Keratinocyte (primary cell): ENCODE results near the gene WDR89. TPM values are rescaled to one million over a fixed set of nuclear protein-coding genes. Genes with fewer than 3 reads are reported as not detected.

ENCODE experiments used
- DNase-seq: peaks from one replicate; pipeline ENCODE4 v3.0.0-alpha.2; 2011; ENCODE audit warnings: low read depth, missing footprints, low spot score
- FAIRE-seq: peaks from 2 replicates; lab custom pipeline; 2011; peaks lifted over from hg19 to GRCh38; lab: Jason Lieb, UNC
- H2AFZ ChIP-seq: 2 replicates; pipeline ENCODE4 v1.6.0; 2012; ENCODE audit warnings: low read length, control low read depth, inconsistent platforms; ENCODE audit not compliant: control insufficient read depth
- H3K27ac ChIP-seq: 2 replicates; pipeline ENCODE4 v1.5.1; 2011; ENCODE audit warnings: low read length; ENCODE audit not compliant: control insufficient read depth, insufficient read depth
- H3K27me3 ChIP-seq: 3 replicates; pipeline ENCODE4 v1.6.0; 2011; ENCODE audit warnings: low read length; ENCODE audit not compliant: control insufficient read depth, insufficient read depth; ENCODE audit errors: extremely low read depth
- H3K36me3 ChIP-seq, 2 experiments: 2 replicates in 1 of 2; 3 replicates in 1 of 2; pipeline ENCODE4 v1.5.1; 2011; ENCODE audit warnings: low read length in 2 of 2, mild to moderate bottlenecking in 1 of 2; ENCODE audit not compliant: control insufficient read depth in 2 of 2, insufficient read depth in 2 of 2; ENCODE audit errors: extremely low read depth in 1 of 2
- H3K4me1 ChIP-seq: 3 replicates; pipeline ENCODE4 v1.5.1; 2011; ENCODE audit warnings: low read length; ENCODE audit not compliant: control insufficient read depth, insufficient read depth; ENCODE audit errors: extremely low read depth
- H3K4me2 ChIP-seq: 3 replicates; pipeline ENCODE4 v1.6.0; 2011; ENCODE audit warnings: low read depth, low read length; ENCODE audit not compliant: control insufficient read depth, insufficient read depth; ENCODE audit errors: extremely low read depth
- H3K4me3 ChIP-seq, 3 experiments: fragments of 200-600 bp in 1 of 3; sonication (generic) in 1 of 3; 2 replicates in 2 of 3; 3 replicates in 1 of 3; pipeline ENCODE4 v1.5.1; 2011 to 2016; ENCODE audit warnings: low read length in 3 of 3, mild to moderate bottlenecking in 3 of 3, control low read depth in 2 of 3, inconsistent platforms in 1 of 3, low read depth in 1 of 3, mixed read lengths in 1 of 3, mixed run types in 1 of 3, moderate library complexity in 1 of 3; ENCODE audit not compliant: control insufficient read depth in 2 of 3, insufficient read depth in 2 of 3; ENCODE audit errors: extremely low read depth in 1 of 3
- H3K79me2 ChIP-seq: 2 replicates; pipeline ENCODE4 v1.6.0; 2012; ENCODE audit warnings: low read length; ENCODE audit not compliant: control insufficient read depth, insufficient read depth
- H3K9ac ChIP-seq: 3 replicates; pipeline ENCODE4 v1.6.0; 2011; ENCODE audit warnings: low read length; ENCODE audit not compliant: control insufficient read depth, insufficient read depth; ENCODE audit errors: extremely low read depth
- H3K9me1 ChIP-seq: 3 replicates; pipeline ENCODE4 v1.6.0; 2011; ENCODE audit warnings: low read length; ENCODE audit not compliant: control insufficient read depth, insufficient read depth; ENCODE audit errors: extremely low read depth
- H3K9me3 ChIP-seq: 2 replicates; pipeline ENCODE4 v1.5.1; 2012; ENCODE audit warnings: low read depth, low read length; ENCODE audit not compliant: control insufficient read depth
- H4K20me1 ChIP-seq: 3 replicates; pipeline ENCODE4 v1.6.0; 2011; ENCODE audit warnings: low read length; ENCODE audit not compliant: control insufficient read depth, insufficient read depth; ENCODE audit errors: extremely low read depth
- EZH2 ChIP-seq: IDR thresholded peaks from one replicate; pipeline ENCODE4 v1.6.1; 2012; ENCODE audit warnings: inconsistent platforms, mild to moderate bottlenecking, low read length, moderate library complexity
- dilution Hi-C: fragments of 300-500 bp; cut with MboI; formaldehyde crosslinking; loops from one replicate; pipeline ENCODE4 v1.7.0; 2020; ENCODE audit warnings: low sequenced_read_pairs; ENCODE audit not compliant: extremely low pct_ligation_motif_present
- polyA plus RNA-seq, 5 experiments: library from polyadenylated mRNA; depleted of rRNA in 3 of 5; stranded (reverse) in 3 of 5; stranded (forward) in 1 of 5; unstranded in 1 of 5; fragments of >200 nt; gene quantifications; 1 replicate in 1 of 5; 2 replicates in 3 of 5; 3 replicates in 1 of 5; pipeline versions ENCODE4 v1.2.1 to v1.2.3, GENCODE V29; 2011 to 2012; ENCODE audit warnings: missing spikeins in 2 of 5, low read depth in 1 of 5, low replicate concordance in 1 of 5
- TF ChIP-seq, protein P1 (sequence below), 3 experiments: IDR thresholded peaks in 1 of 3; conservative IDR thresholded peaks in 1 of 3; optimal IDR thresholded peaks in 1 of 3; 2 replicates in 2 of 3; 3 replicates in 1 of 3; pipeline versions ENCODE3 to v1.5.1; 2011; ENCODE audit warnings: low read length in 3 of 3, mild to moderate bottlenecking in 3 of 3, moderate library complexity in 2 of 3, control low read depth in 1 of 3, inconsistent platforms in 1 of 3; ENCODE audit not compliant: insufficient read depth in 2 of 3; ENCODE audit errors: extremely low read depth in 1 of 3

WDR89 gene
- polyA plus RNA-seq, 1 donor (not counting 4 experiments of a cell fraction or from before 2014, with no cell fraction given) = 14.3 TPM

DNA sequence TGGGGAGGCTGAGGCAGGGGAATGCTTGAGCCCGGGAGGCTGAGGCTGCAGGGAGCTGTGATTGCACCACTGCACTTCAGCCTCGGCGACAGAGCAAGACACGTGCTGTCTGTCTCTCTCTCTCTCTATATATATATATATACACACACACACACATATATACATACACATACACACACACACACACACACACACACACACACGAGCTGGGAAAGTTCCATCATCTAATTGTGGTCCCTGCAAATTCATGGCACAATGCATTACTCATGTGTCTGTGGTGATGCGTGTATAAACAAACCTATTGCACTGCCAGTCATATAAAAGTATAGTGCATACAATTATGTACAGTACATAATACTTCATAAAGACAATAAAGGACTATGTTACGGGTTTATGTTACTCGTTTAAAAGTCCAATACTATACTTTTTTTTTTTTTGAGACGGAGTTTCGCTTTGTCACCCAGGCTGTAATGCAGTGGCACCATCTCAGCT is 36.6 kb downstream of the WDR89 start:
- dilution Hi-C loops = no loop called here
- FAIRE-seq (no peak), DNase-seq (no peak)
- no peaks in the 10 kb centered on the region for H3K9me3 ChIP-seq
- no peak overlapping the region for H3K27ac ChIP-seq
- H3K79me2 ChIP-seq = peaks cover 10% of the 10 kb centered on the region
- TF ChIP-seq, protein P1, sequence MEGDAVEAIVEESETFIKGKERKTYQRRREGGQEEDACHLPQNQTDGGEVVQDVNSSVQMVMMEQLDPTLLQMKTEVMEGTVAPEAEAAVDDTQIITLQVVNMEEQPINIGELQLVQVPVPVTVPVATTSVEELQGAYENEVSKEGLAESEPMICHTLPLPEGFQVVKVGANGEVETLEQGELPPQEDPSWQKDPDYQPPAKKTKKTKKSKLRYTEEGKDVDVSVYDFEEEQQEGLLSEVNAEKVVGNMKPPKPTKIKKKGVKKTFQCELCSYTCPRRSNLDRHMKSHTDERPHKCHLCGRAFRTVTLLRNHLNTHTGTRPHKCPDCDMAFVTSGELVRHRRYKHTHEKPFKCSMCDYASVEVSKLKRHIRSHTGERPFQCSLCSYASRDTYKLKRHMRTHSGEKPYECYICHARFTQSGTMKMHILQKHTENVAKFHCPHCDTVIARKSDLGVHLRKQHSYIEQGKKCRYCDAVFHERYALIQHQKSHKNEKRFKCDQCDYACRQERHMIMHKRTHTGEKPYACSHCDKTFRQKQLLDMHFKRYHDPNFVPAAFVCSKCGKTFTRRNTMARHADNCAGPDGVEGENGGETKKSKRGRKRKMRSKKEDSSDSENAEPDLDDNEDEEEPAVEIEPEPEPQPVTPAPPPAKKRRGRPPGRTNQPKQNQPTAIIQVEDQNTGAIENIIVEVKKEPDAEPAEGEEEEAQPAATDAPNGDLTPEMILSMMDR (optimal IDR thresholded peaks at IDR 0.05 in 1 of 3, IDR thresholded peaks at IDR 0.05 in 1 of 3, conservative IDR thresholded peaks at IDR 0.05 in 1 of 3; ENCODE audit: extremely low read depth in 1 of 3, insufficient read depth in 2 of 3, low read length in 3 of 3) = no peak
- TF ChIP-seq EZH2 = no peak
- no peak overlapping the region for H3K4me2 ChIP-seq
- H4K20me1 ChIP-seq = no peaks in the 10 kb centered on the region
- H3K4me1 ChIP-seq = no peaks in the 10 kb centered on the region
- H3K36me3 ChIP-seq = peaks cover 0 to 1% of the 10 kb centered on the region in 2 experiments
- no peak overlapping the region for H2AFZ ChIP-seq
- no peak overlapping the region for H3K9ac ChIP-seq
- H3K27me3 ChIP-seq = no peaks in the 10 kb centered on the region
- no peak overlapping the region for H3K4me3 ChIP-seq
- no peaks in the 10 kb centered on the region for H3K9me1 ChIP-seq

GRCh38 chr14:63604626-63605025 is 37.0 kb downstream of the WDR89 start:
- no peaks in the 10 kb centered on the region for H3K4me1 ChIP-seq
- H3K9me3 ChIP-seq = no peaks in the 10 kb centered on the region
- dilution Hi-C loops = no loop called here
- FAIRE-seq (no peak), DNase-seq (no peak)
- no peaks in the 10 kb centered on the region for H3K9me1 ChIP-seq
- no peak overlapping the region for H3K4me2 ChIP-seq
- H4K20me1 ChIP-seq = no peaks in the 10 kb centered on the region
- H2AFZ ChIP-seq = no peak overlapping the region
- H3K36me3 ChIP-seq = peaks cover 1% of the 10 kb centered on the region in 2 experiments
- no peak overlapping the region for H3K4me3 ChIP-seq
- TF ChIP-seq EZH2 = no peak
- TF ChIP-seq, protein P1 (optimal IDR thresholded peaks at IDR 0.05 in 1 of 3, IDR thresholded peaks at IDR 0.05 in 1 of 3, conservative IDR thresholded peaks at IDR 0.05 in 1 of 3; ENCODE audit: extremely low read depth in 1 of 3, insufficient read depth in 2 of 3, low read length in 3 of 3) = no peak
- H3K27me3 ChIP-seq = no peaks in the 10 kb centered on the region
- H3K9ac ChIP-seq = no peak overlapping the region
- peaks cover 10% of the 10 kb centered on the region for H3K79me2 ChIP-seq
- H3K27ac ChIP-seq = no peak overlapping the region
